Fibroblast of skin of scalp (primary cell): ENCODE measurements around the gene FOCAD.
"Not testable (repeated sequence)": the region's sequence is repeated elsewhere in the genome, so short reads cannot be mapped to it uniquely, and the experiment has no call there.

Experiments
- DNase-seq: peaks from one replicate; pipeline ENCODE4 v3.0.0-alpha.2; 2013

FOCAD gene

GRCh38 chr9:20974191-20974938 lies 290.3 kb downstream of the FOCAD start:
- DNase-seq, result not testable (repeated sequence)

- no peak for DNase-seq
Measured at GRCh38 chr9:20978249-20978648, 294.2 kb downstream of the FOCAD start.

- DNase-seq, result peak; percentile 61
Measured at GRCh38 chr9:20980832-20981455, 296.9 kb downstream of the FOCAD start.

- DNase-seq, result peak; percentile 96
Measured at GRCh38 chr9:20981486-20981885, 297.4 kb downstream of the FOCAD start.

GRCh38 chr9:20984506-20984905 lies 300.4 kb downstream of the FOCAD start:
- peak; percentile 75 for DNase-seq

- DNase-seq, result no peak
Measured at GRCh38 chr9:20985851-20986600, 302.0 kb downstream of the FOCAD start.

- DNase-seq, result no peak
Measured at GRCh38 chr9:20987521-20987920, 303.5 kb downstream of the FOCAD start.

GRCh38 chr9:20988061-20988460 lies 304.0 kb downstream of the FOCAD start:
- DNase-seq, result no peak

- DNase-seq, result peak; percentile 2
Measured at GRCh38 chr9:20988671-20989315, 304.7 kb downstream of the FOCAD start.

- no peak for DNase-seq
Measured at GRCh38 chr9:20989923-20990341, 305.9 kb downstream of the FOCAD start.

GRCh38 chr9:20990867-20991266 lies 306.8 kb downstream of the FOCAD start:
- no peak for DNase-seq

GRCh38 chr9:20994486-20994885 lies 310.4 kb downstream of the FOCAD start:
- DNase-seq, result peak; percentile 12

GRCh38 chr9:20995616-20996015 lies 311.6 kb downstream of the FOCAD start:
- no peak for DNase-seq

GRCh38 chr9:20996809-20997208 lies 312.8 kb downstream of the FOCAD start:
- no peak for DNase-seq

- DNase-seq, result no peak
Measured at GRCh38 chr9:20997503-20998076, 313.5 kb downstream of the FOCAD start.

- no peak for DNase-seq
Measured at GRCh38 chr9:21001581-21001980, 317.5 kb downstream of the FOCAD start.

- no peak for DNase-seq
Measured at GRCh38 chr9:21002040-21002439, 318.0 kb downstream of the FOCAD start.

- no peak for DNase-seq
Measured at GRCh38 chr9:21015129-21015815, 331.2 kb downstream of the FOCAD start.

- no peak for DNase-seq
Measured at GRCh38 chr9:21015995-21016394, 331.9 kb downstream of the FOCAD start.

- DNase-seq, result peak; percentile 67
Measured at GRCh38 chr9:21016701-21017491, 332.8 kb downstream of the FOCAD start.

- DNase-seq, result no peak
Measured at GRCh38 chr9:21018177-21018576, 334.1 kb downstream of the FOCAD start.
